ENCODE data around the gene NISCH. TPM values are rescaled to one million over a fixed set of nuclear protein-coding genes. Genes with fewer than 3 reads are reported as not detected.
A peak's percentile ranks its signal among the peaks of the same experiment; 100 is the strongest.

Gene NISCH
- total RNA-seq, 1 donor from 2014 or later = 80.5 TPM

GRCh38 chr3:52444860-52445793, 10.3 kb upstream of the NISCH start, which contains the start of gene SEMA3G:
Gene SEMA3G, minus strand, starts transcription at chr3:52445103. Its CDS starts 76 bp downstream, at chr3:52445027.
- Histone ChIP-seq H3K4me1 (no peaks in the 10 kb centered on the region), H3K9me3 (ENCODE audit: low read depth) (no peaks in the 10 kb centered on the region), H3K4me2 (peak within 1 kb of the TSS; percentile 65), H4K20me1 (ENCODE audit: low read depth) (no peaks in the 10 kb centered on the region), H3K79me2 (ENCODE audit: low read depth) (no peaks in the 10 kb centered on the region), H3F3A (ENCODE audit: low read depth) (no peaks in the 10 kb centered on the region), H3K36me3 (no peaks in the 10 kb centered on the region), H3K27me3 (no peaks in the 10 kb centered on the region), H3K4me3 (peak within 1 kb of the TSS; percentile 32), H3K9ac (no peak within 1 kb of the TSS), H2AFZ (replicated peaks) (peak within 1 kb of the TSS; percentile 94), H3K27ac (no peak within 1 kb of the TSS)
- TF ChIP-seq EZH2 (IDR thresholded peaks at IDR 0.05) (no peak), CTCF (IDR thresholded peaks at IDR 0.05) (peak; percentile 55), EZH2phosphoT487 (IDR thresholded peaks at IDR 0.05) (no peak)
- no peaks in the 10 kb centered on the region for H3K36me3 Mint-ChIP-seq
- peaks cover 4% of the 10 kb centered on the region for H3K4me1 Mint-ChIP-seq
- DNase-seq (ENCODE audit: low spot score) = peak; percentile 84
- peak within 1 kb of the TSS; percentile 31 for H3K27ac Mint-ChIP-seq
- no peak within 1 kb of the TSS for H3K4me3 Mint-ChIP-seq
- no peaks in the 10 kb centered on the region for H3K9me3 Mint-ChIP-seq
- H3K27me3 Mint-ChIP-seq (ENCODE audit: insufficient read depth, low read depth) = peaks cover 12% of the 10 kb centered on the region

GRCh38 chr3:52446042-52446441, 9.4 kb upstream of the NISCH start:
- Histone ChIP-seq H2AFZ (replicated peaks) (no peak overlapping the region), H3K27me3 (no peaks in the 10 kb centered on the region), H3F3A (ENCODE audit: low read depth) (no peaks in the 10 kb centered on the region), H3K27ac (no peak overlapping the region), H3K79me2 (ENCODE audit: low read depth) (no peaks in the 10 kb centered on the region), H3K4me3 (no peak overlapping the region), H3K4me1 (no peaks in the 10 kb centered on the region), H3K4me2 (no peak overlapping the region), H3K9ac (no peak overlapping the region), H3K36me3 (no peaks in the 10 kb centered on the region), H3K9me3 (ENCODE audit: low read depth) (no peaks in the 10 kb centered on the region), H4K20me1 (ENCODE audit: low read depth) (no peaks in the 10 kb centered on the region)
- TF ChIP-seq EZH2 (IDR thresholded peaks at IDR 0.05) (no peak), CTCF (IDR thresholded peaks at IDR 0.05) (no peak), EZH2phosphoT487 (IDR thresholded peaks at IDR 0.05) (no peak)
- no peak for DNase-seq (ENCODE audit: low spot score)
- Mint-ChIP-seq H3K36me3 (no peaks in the 10 kb centered on the region), H3K9me3 (no peaks in the 10 kb centered on the region), H3K27ac (no peak overlapping the region), H3K4me3 (no peak overlapping the region), H3K4me1 (peaks cover 6% of the 10 kb centered on the region), H3K27me3 (ENCODE audit: insufficient read depth, low read depth) (peaks cover 12% of the 10 kb centered on the region)

- H3K27ac Mint-ChIP-seq = no peak overlapping the region
- no peaks in the 10 kb centered on the region for H3K27me3 ChIP-seq
- no peaks in the 10 kb centered on the region for H3K36me3 ChIP-seq
- H3K9me3 Mint-ChIP-seq = no peaks in the 10 kb centered on the region
- H3F3A ChIP-seq (ENCODE audit: low read depth) = no peaks in the 10 kb centered on the region
- no peak overlapping the region for H2AFZ ChIP-seq (replicated peaks)
- TF ChIP-seq CTCF (IDR thresholded peaks at IDR 0.05) (peak; percentile 99), EZH2 (IDR thresholded peaks at IDR 0.05) (no peak), EZH2phosphoT487 (IDR thresholded peaks at IDR 0.05) (no peak)
- H3K27ac ChIP-seq = no peak overlapping the region
- H3K4me3 ChIP-seq = no peak overlapping the region
- H3K27me3 Mint-ChIP-seq (ENCODE audit: insufficient read depth, low read depth) = peaks cover 15% of the 10 kb centered on the region
- no peaks in the 10 kb centered on the region for H4K20me1 ChIP-seq (ENCODE audit: low read depth)
- no peak overlapping the region for H3K9ac ChIP-seq
- H3K79me2 ChIP-seq (ENCODE audit: low read depth) = no peaks in the 10 kb centered on the region
- H3K4me2 ChIP-seq = no peak overlapping the region
- H3K4me3 Mint-ChIP-seq = peak overlapping the region; percentile 30
- H3K9me3 ChIP-seq (ENCODE audit: low read depth) = no peaks in the 10 kb centered on the region
- H3K36me3 Mint-ChIP-seq = no peaks in the 10 kb centered on the region
- H3K4me1 Mint-ChIP-seq = peaks cover 12% of the 10 kb centered on the region
- H3K4me1 ChIP-seq = no peaks in the 10 kb centered on the region
- peak; percentile 89 for DNase-seq (ENCODE audit: low spot score)
Measured at GRCh38 chr3:52446631-52447511, 8.5 kb upstream of the NISCH start.
